ENCODE data around the gene GRAMD1C.
"Not testable (repeated sequence)": the region's sequence is repeated elsewhere in the genome, so short reads cannot be mapped to it uniquely, and the experiment has no call there.

Gene GRAMD1C

DNA sequence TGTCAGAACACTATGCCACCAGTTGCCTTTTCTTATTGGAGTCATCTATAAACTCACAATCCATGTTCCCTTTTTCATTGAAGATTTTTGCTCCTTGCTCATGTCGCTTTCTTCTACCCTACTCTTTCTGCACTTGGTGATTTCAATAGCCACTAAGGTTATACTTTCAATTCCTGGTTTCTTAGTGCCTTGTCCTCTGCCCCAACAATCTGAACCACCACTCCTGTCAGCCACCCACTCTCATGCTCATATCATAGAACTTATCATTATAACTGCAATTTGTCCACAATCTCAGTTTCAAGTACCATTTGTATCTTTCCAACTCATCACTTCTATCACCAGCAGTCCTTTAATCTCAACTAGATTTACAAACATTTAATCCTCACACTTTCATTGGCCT lies 10.0 kb upstream of the GRAMD1C start:
- WGBS, 2 experiments, result 90 to 91% methylated on average over 1 of the region's 1 CpG
- Histone ChIP-seq H3K36me3 (ENCODE audit: control insufficient read depth, insufficient read depth, low read length) (no peaks in the 10 kb centered on the region), H3K4me1 (ENCODE audit: control insufficient read depth, insufficient read depth, low read length) (no peaks in the 10 kb centered on the region), H3K4me3 (ENCODE audit: insufficient read depth, low read depth, low read length) (no peak overlapping the region), H3K9me3 (ENCODE audit: control insufficient read depth, low read length) (no peaks in the 10 kb centered on the region), H3K27ac (ENCODE audit: insufficient read depth, low read depth, low read length, poor library complexity, severe bottlenecking) (no peak overlapping the region), H3K27me3 (ENCODE audit: control insufficient read depth, insufficient read depth, low read length, poor library complexity, severe bottlenecking) (no peaks in the 10 kb centered on the region)

DNA sequence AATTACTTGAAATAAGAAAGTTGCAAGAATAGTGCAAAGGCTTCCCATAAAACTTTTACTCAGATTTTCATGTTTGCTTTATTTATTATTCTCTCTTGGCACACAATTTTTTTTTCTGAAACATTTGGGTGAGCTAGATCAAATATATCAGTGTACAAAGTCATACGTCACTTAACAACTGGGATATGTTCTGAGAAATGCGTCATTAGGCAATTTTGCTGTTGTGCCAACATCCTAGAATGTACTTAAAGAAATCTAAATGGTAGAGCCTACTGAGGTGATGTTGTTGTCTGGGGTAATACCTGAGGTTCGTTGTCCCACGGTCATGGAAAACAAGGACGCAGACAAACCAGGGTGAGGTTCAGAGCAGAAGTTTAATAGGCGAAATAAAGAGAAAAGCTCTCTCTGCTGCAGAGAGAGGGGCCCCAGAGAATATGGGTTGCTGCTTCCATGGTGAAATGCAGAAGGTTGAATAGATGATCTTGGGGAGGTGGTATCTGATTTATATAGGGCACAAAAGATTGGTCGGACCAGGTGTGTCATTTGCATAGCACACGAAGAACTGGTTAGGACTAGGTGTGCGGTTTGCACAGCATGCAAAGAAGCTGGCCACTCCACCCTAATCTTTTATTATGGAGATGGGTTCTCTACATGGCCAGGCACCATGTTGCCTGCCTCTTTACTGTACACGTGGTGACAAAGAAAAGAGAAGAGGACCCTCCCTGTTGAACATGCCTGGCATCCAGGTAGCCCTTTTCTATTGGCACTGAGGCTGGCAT lies 8.8 kb upstream of the GRAMD1C start:
- H3K27me3 ChIP-seq (ENCODE audit: control insufficient read depth, insufficient read depth, low read length, poor library complexity, severe bottlenecking), result no peaks in the 10 kb centered on the region
- WGBS, 2 experiments, result 81 to 85% methylated on average over 10 of the region's 10 CpGs
- H3K4me3 ChIP-seq (ENCODE audit: insufficient read depth, low read depth, low read length), result no peak overlapping the region
- no peaks in the 10 kb centered on the region for H3K9me3 ChIP-seq (ENCODE audit: control insufficient read depth, low read length)
- no peaks in the 10 kb centered on the region for H3K36me3 ChIP-seq (ENCODE audit: control insufficient read depth, insufficient read depth, low read length)
- no peak overlapping the region for H3K27ac ChIP-seq (ENCODE audit: insufficient read depth, low read depth, low read length, poor library complexity, severe bottlenecking)
- H3K4me1 ChIP-seq (ENCODE audit: control insufficient read depth, insufficient read depth, low read length), result no peaks in the 10 kb centered on the region

DNA sequence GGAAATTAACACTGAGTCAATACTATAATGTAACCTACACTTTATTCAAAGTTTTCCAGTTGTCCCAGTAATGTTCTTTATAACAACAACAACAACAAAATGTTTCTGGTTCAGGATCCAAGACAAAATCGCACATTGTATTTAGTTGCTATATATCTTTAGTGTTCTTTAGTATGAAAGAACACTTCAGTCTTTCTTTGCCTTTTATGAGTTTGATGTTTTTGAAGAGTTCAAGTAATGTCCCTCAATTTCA lies 7.6 kb upstream of the GRAMD1C start:
- H3K4me1 ChIP-seq (ENCODE audit: control insufficient read depth, insufficient read depth, low read length), result no peaks in the 10 kb centered on the region
- WGBS, 2 experiments, result 0% methylated on average over 1 of the region's 1 CpG; no CpG with 5 or more reads in 1 of the 2 experiments
- H3K36me3 ChIP-seq (ENCODE audit: control insufficient read depth, insufficient read depth, low read length), result no peaks in the 10 kb centered on the region
- H3K9me3 ChIP-seq (ENCODE audit: control insufficient read depth, low read length), result no peaks in the 10 kb centered on the region
- no peak overlapping the region for H3K27ac ChIP-seq (ENCODE audit: insufficient read depth, low read depth, low read length, poor library complexity, severe bottlenecking)
- H3K27me3 ChIP-seq (ENCODE audit: control insufficient read depth, insufficient read depth, low read length, poor library complexity, severe bottlenecking), result no peaks in the 10 kb centered on the region
- no peak overlapping the region for H3K4me3 ChIP-seq (ENCODE audit: insufficient read depth, low read depth, low read length)

DNA sequence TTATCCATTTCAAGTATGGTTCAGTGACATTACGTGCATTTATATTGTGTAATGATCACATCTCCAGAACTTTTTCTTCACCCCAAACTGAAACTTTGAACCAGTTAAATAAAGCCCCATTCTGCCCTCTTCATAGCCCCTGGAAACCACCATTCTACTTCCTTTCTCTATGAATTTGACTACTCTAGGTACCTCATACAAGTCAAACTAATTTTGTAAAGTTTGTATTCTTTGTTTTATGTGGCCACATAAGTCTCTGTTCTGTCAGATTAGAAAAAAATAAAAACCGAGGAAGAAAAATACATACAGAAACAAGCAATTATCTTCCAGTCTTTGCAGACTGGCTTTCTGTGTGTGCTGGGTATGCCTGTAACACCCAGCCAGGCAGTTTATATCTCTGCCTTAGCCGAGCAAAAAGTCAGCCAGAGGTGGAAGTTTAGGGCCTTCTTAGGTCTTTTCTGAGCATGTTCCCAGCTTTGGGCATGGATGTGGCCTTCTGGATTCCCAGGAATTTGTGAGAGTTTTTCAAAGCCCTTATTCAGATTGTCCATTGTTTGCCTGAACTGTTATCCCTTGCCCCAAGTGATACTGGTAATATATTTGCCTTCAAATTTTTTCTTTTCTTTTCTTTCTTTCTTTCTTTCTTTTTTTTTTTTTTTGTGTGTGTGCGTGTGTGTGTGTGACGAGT lies 6.0 kb upstream of the GRAMD1C start:
- Histone ChIP-seq H3K9me3 (ENCODE audit: control insufficient read depth, low read length) (no peaks in the 10 kb centered on the region), H3K27me3 (ENCODE audit: control insufficient read depth, insufficient read depth, low read length, poor library complexity, severe bottlenecking) (no peaks in the 10 kb centered on the region), H3K27ac (ENCODE audit: insufficient read depth, low read depth, low read length, poor library complexity, severe bottlenecking) (no peak overlapping the region), H3K4me1 (ENCODE audit: control insufficient read depth, insufficient read depth, low read length) (no peaks in the 10 kb centered on the region), H3K36me3 (ENCODE audit: control insufficient read depth, insufficient read depth, low read length) (no peaks in the 10 kb centered on the region), H3K4me3 (ENCODE audit: insufficient read depth, low read depth, low read length) (no peak overlapping the region)
- WGBS, 2 experiments, result 93 to 95% methylated on average over 4 to 5 of the region's 5 CpGs

DNA sequence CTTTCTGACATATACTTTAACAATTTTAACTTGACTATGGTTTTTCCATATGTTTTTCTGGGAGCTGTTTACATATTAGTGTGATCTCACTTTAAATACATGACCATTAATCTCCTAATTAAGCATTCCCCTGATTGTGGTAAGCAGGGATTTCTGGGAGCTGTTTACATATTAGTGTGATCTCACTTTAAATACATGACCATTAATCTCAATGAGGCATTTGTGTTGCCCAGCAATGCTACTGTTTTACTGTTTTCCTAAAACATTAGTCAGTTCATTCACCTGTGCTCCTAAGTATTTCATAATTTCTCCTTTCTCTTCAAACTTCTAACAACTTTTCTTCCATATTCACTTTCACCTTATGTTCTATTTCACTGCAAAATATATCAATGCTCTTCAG lies 3.6 kb upstream of the GRAMD1C start:
- H3K36me3 ChIP-seq (ENCODE audit: control insufficient read depth, insufficient read depth, low read length), result no peaks in the 10 kb centered on the region
- H3K27ac ChIP-seq (ENCODE audit: insufficient read depth, low read depth, low read length, poor library complexity, severe bottlenecking), result no peak overlapping the region
- no peaks in the 10 kb centered on the region for H3K4me1 ChIP-seq (ENCODE audit: control insufficient read depth, insufficient read depth, low read length)
- no peaks in the 10 kb centered on the region for H3K9me3 ChIP-seq (ENCODE audit: control insufficient read depth, low read length)
- H3K4me3 ChIP-seq (ENCODE audit: insufficient read depth, low read depth, low read length), result no peak overlapping the region
- H3K27me3 ChIP-seq (ENCODE audit: control insufficient read depth, insufficient read depth, low read length, poor library complexity, severe bottlenecking), result peaks cover 6% of the 10 kb centered on the region

DNA sequence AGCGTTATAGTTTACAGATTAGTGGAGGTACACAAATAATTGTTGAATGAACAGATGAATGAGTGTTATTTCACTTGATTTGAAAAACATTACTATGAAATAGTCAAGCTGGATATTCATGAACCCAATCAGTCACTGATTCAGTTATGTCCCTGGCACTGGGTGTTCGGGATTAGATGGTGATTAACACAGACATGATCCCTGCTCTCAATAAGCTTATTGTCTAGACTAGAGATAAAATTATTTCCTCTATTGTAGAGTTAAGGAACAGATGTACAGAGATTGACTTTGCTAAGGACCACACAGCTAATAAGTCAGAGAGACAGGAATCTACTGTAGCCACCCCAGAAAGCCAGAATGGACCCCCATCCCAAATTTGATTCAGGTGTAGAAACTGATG lies 963 bp downstream of the GRAMD1C start:
- no peaks in the 10 kb centered on the region for H3K4me1 ChIP-seq (ENCODE audit: control insufficient read depth, insufficient read depth, low read length)
- H3K27me3 ChIP-seq (ENCODE audit: control insufficient read depth, insufficient read depth, low read length, poor library complexity, severe bottlenecking), result peaks cover 6% of the 10 kb centered on the region
- no peaks in the 10 kb centered on the region for H3K36me3 ChIP-seq (ENCODE audit: control insufficient read depth, insufficient read depth, low read length)
- WGBS, 2 experiments, result 92 to 100% methylated on average over 2 of the region's 2 CpGs
- H3K27ac ChIP-seq (ENCODE audit: insufficient read depth, low read depth, low read length, poor library complexity, severe bottlenecking), result no peak overlapping the region
- peak overlapping the region; percentile 45 for H3K4me3 ChIP-seq (ENCODE audit: insufficient read depth, low read depth, low read length)
- no peaks in the 10 kb centered on the region for H3K9me3 ChIP-seq (ENCODE audit: control insufficient read depth, low read length)

DNA sequence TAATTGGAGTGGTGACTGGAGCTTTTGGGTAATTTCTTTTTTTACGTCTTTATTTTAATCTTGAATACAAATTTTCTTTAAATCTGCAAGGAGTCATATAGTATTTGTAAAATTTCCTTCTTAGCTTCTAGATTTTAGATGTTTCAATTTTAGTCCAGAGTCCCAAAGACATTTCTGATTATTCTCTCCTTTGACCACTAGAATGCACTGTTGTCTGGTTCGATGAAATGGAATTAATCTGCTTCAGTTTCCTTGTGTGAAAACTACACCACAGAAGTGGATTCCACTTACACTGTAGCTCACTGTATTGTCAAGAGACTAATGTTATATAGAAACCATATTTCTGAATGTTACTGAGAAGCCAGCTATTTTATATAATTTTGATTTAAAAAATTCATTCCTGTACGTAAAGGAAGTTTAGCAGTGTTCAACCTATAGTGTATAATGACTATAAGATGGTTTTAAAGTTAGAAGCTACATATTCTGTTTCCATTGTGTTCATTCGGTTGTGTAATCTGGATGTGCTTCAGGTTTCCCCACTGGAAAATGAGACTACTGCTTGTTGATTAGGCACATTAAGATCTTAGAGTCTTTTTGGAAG lies 6.1 kb downstream of the GRAMD1C start:
- Histone ChIP-seq H3K9me3 (ENCODE audit: control insufficient read depth, low read length) (no peaks in the 10 kb centered on the region), H3K36me3 (ENCODE audit: control insufficient read depth, insufficient read depth, low read length) (no peaks in the 10 kb centered on the region), H3K4me3 (ENCODE audit: insufficient read depth, low read depth, low read length) (no peak overlapping the region), H3K4me1 (ENCODE audit: control insufficient read depth, insufficient read depth, low read length) (no peaks in the 10 kb centered on the region), H3K27ac (ENCODE audit: insufficient read depth, low read depth, low read length, poor library complexity, severe bottlenecking) (no peak overlapping the region), H3K27me3 (ENCODE audit: control insufficient read depth, insufficient read depth, low read length, poor library complexity, severe bottlenecking) (no peaks in the 10 kb centered on the region)
- 80 to 83% methylated on average over 2 to 4 of the region's 4 CpGs for WGBS, 2 experiments

DNA sequence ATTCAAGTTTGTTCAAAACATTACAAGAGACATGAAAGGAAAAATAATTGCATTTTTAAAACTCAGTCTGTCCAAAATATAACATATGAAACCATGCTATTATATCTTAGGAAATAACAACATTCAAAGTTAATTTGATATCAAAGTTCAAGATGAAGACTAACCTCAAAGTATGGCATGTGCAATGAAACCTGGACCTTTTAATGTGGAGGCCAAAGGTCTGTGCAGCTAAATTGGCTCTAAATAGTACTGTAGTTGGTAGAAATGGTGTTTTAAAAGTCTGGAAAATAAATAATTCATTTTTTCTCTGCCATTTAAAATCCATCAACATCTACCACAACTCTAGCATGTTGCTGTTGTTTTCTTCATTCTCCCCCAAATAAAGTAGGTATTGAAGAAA lies 8.7 kb downstream of the GRAMD1C start:
- H3K9me3 ChIP-seq (ENCODE audit: control insufficient read depth, low read length), result no peaks in the 10 kb centered on the region
- no peaks in the 10 kb centered on the region for H3K27me3 ChIP-seq (ENCODE audit: control insufficient read depth, insufficient read depth, low read length, poor library complexity, severe bottlenecking)
- H3K36me3 ChIP-seq (ENCODE audit: control insufficient read depth, insufficient read depth, low read length), result no peaks in the 10 kb centered on the region
- no peak overlapping the region for H3K27ac ChIP-seq (ENCODE audit: insufficient read depth, low read depth, low read length, poor library complexity, severe bottlenecking)
- H3K4me1 ChIP-seq (ENCODE audit: control insufficient read depth, insufficient read depth, low read length), result no peaks in the 10 kb centered on the region
- H3K4me3 ChIP-seq (ENCODE audit: insufficient read depth, low read depth, low read length), result no peak overlapping the region

DNA sequence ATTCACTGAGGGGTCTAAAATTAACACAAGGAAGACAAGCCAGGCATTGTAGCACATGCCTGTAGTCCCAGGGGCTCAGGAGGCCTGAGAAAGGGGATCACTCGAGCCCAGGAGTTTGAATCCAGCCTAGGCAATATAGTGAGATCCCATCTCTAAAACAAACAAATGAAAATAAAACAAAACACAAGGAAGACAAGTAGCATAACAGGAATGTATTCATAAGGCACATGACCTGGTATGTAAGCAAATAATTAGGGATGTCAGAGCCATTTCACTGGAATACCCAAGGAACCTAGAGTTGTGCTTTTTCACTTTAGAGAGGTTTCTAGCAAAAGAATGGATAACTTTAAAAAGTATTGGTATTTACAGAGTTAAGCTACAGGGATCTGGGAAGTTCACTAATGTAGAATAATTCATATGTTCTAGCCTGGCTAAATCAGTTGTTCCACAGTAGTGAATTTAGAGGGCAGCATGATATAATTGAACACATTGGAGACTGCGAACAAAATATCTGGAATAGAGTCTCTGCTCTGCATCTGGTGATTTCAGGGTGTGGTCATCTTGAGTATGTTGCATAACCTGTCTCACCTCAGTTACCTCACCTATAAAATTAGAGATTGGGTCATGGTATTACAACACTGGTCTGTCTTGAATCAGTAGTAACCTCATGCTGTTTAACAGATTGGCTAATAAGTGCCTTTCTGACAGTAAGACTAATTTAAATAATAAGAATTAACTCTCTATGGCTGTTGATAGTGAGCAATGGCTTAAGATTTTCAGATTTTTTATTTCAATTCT lies 9.3 kb downstream of the GRAMD1C start:
- 88 to 91% methylated on average over 2 of the region's 2 CpGs for WGBS, 2 experiments
- Histone ChIP-seq H3K4me1 (ENCODE audit: control insufficient read depth, insufficient read depth, low read length) (no peaks in the 10 kb centered on the region), H3K27ac (ENCODE audit: insufficient read depth, low read depth, low read length, poor library complexity, severe bottlenecking) (no peak overlapping the region), H3K27me3 (ENCODE audit: control insufficient read depth, insufficient read depth, low read length, poor library complexity, severe bottlenecking) (no peaks in the 10 kb centered on the region), H3K9me3 (ENCODE audit: control insufficient read depth, low read length) (no peaks in the 10 kb centered on the region), H3K4me3 (ENCODE audit: insufficient read depth, low read depth, low read length) (no peak overlapping the region), H3K36me3 (ENCODE audit: control insufficient read depth, insufficient read depth, low read length) (no peaks in the 10 kb centered on the region)

DNA sequence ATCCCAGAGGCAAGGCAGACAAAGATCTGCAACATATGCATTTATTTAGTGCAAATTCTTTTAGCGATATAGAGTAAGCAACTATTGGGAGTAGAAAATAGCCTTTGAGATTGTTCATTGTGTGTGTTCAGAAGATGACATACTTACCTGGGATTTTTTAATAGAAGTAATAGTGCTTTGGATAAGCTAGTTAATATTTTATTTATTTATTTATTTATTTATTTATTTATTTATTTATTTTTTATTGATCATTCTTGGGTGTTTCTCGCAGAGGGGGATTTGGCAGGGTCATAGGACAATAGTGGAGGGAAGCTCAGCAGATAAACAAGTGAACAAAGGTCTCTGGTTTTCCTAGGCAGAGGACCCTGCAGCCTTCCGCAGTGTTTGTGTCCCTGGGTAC lies 10.5 kb downstream of the GRAMD1C start:
- H3K9me3 ChIP-seq (ENCODE audit: control insufficient read depth, low read length); H3K36me3 ChIP-seq (ENCODE audit: control insufficient read depth, insufficient read depth, low read length); H3K4me3 ChIP-seq (ENCODE audit: insufficient read depth, low read depth, low read length); H3K27me3 ChIP-seq (ENCODE audit: control insufficient read depth, insufficient read depth, low read length, poor library complexity, severe bottlenecking); H3K4me1 ChIP-seq (ENCODE audit: control insufficient read depth, insufficient read depth, low read length); H3K27ac ChIP-seq (ENCODE audit: insufficient read depth, low read depth, low read length, poor library complexity, severe bottlenecking): not testable (repeated sequence)
- 100% methylated on average over 1 of the region's 3 CpGs for WGBS, 2 experiments

All from ectodermal cell (in vitro differentiated cells).